Renal cortical epithelial cell (primary cell): ENCODE data around the gene CCNL2. TPM values are rescaled to one million over a fixed set of nuclear protein-coding genes. Genes with fewer than 3 reads are reported as not detected.

ENCODE experiments used
- DNase-seq: peaks from one replicate; pipeline ENCODE4 v3.0.0-alpha.2; 2011; ENCODE audit warnings: low read depth
- total RNA-seq: library from RNA; depleted of rRNA; stranded (reverse); fragments of >200 nt; gene quantifications from 2 replicates; pipeline ENCODE4 v1.2.3, GENCODE V29; 2014

The CCNL2 gene
- total RNA-seq, 1 donor from 2014 or later = 155 TPM

- DNase-seq = no peak
Observed at GRCh38 chr1:1356166-1356795, 42.9 kb downstream of the CCNL2 start.

- no peak for DNase-seq
Observed at GRCh38 chr1:1355416-1355815, 43.7 kb downstream of the CCNL2 start.

- DNase-seq = no peak
Observed at GRCh38 chr1:1354271-1355247, 44.6 kb downstream of the CCNL2 start.

- DNase-seq = no peak
Observed at GRCh38 chr1:1353389-1354151, 45.6 kb downstream of the CCNL2 start.

- DNase-seq = no peak
Observed at GRCh38 chr1:1352786-1353388, 46.2 kb downstream of the CCNL2 start.

- no peak for DNase-seq
Observed at GRCh38 chr1:1351511-1352427, 47.4 kb downstream of the CCNL2 start.

- DNase-seq = no peak
Observed at GRCh38 chr1:1349256-1350012, 49.7 kb downstream of the CCNL2 start, which contains the start of gene DVL1. TSS of gene DVL1 (minus strand) at chr1:1349418. CDS start at chr1:1349065, 353 bp downstream.

- DNase-seq = peak; percentile 23
Observed at GRCh38 chr1:1348420-1349255, 50.5 kb downstream of the CCNL2 start.

- peak; percentile 34 for DNase-seq
Observed at GRCh38 chr1:1347663-1348419, 51.3 kb downstream of the CCNL2 start.

GRCh38 chr1:1347026-1347595 is 52.0 kb downstream of the CCNL2 start:
- DNase-seq = no peak

GRCh38 chr1:1346501-1346890 is 52.6 kb downstream of the CCNL2 start:
- no peak for DNase-seq

GRCh38 chr1:1345860-1346500 is 53.2 kb downstream of the CCNL2 start:
- DNase-seq = no peak

GRCh38 chr1:1345384-1345783 is 53.8 kb downstream of the CCNL2 start:
- DNase-seq = no peak

GRCh38 chr1:1344655-1345361 is 54.3 kb downstream of the CCNL2 start:
- DNase-seq = peak; percentile 79

GRCh38 chr1:1343811-1344421 is 55.2 kb downstream of the CCNL2 start:
- no peak for DNase-seq

GRCh38 chr1:1342584-1343115 is 56.5 kb downstream of the CCNL2 start:
- DNase-seq = no peak
